HepG2 (cell line): ENCODE measurements around the gene SLC11A1. TPM values are rescaled to one million over a fixed set of nuclear protein-coding genes. Genes with fewer than 3 reads are reported as not detected.

ENCODE experiments used
- MAF1 ChIP-seq: sonication (generic); formaldehyde crosslinking; IDR thresholded peaks from 2 replicates; pipeline ENCODE4 v1.5.0; 2020; ENCODE audit warnings: missing genetic modification reagents, borderline replicate concordance
- MYC ChIP-seq: sonication (generic); formaldehyde crosslinking; IDR thresholded peaks from 2 replicates; pipeline ENCODE4 v1.9.0; 2021; ENCODE audit warnings: missing genetic modification reagents, borderline replicate concordance
- ZBTB3 ChIP-seq: sonication (generic); formaldehyde crosslinking; IDR thresholded peaks from 2 replicates; pipeline ENCODE4 v1.4.0; 2020; ENCODE audit warnings: low read depth, mild to moderate bottlenecking, moderate library complexity, missing genetic modification reagents, borderline replicate concordance
- ZC3H4 ChIP-seq: sonication (generic); formaldehyde crosslinking; IDR thresholded peaks from 2 replicates; pipeline ENCODE4 v1.4.0; 2020; ENCODE audit warnings: missing genetic modification reagents, borderline replicate concordance
- ZFYVE20 ChIP-seq: sonication (generic); formaldehyde crosslinking; IDR thresholded peaks from 2 replicates; pipeline ENCODE4 v1.8.0; 2023; ENCODE audit warnings: low read depth, mild to moderate bottlenecking, moderate library complexity, missing genetic modification reagents, borderline replicate concordance
- ZKSCAN5 ChIP-seq: sonication (generic); formaldehyde crosslinking; IDR thresholded peaks from 2 replicates; pipeline ENCODE4 v1.5.1; 2020; ENCODE audit warnings: mild to moderate bottlenecking, missing genetic modification reagents
- ZNF556 ChIP-seq: sonication (generic); formaldehyde crosslinking; IDR thresholded peaks from 2 replicates; pipeline ENCODE4 v1.4.0; 2020; ENCODE audit warnings: mild to moderate bottlenecking, missing genetic modification reagents, borderline replicate concordance
- ZNF775 ChIP-seq: sonication (generic); formaldehyde crosslinking; IDR thresholded peaks from 2 replicates; pipeline ENCODE4 v1.4.0; 2020; ENCODE audit warnings: missing genetic modification reagents, mild to moderate bottlenecking, moderate library complexity, borderline replicate concordance
- ZNF816 ChIP-seq: sonication (generic); formaldehyde crosslinking; IDR thresholded peaks from 2 replicates; pipeline ENCODE4 v1.8.0; 2022; ENCODE audit warnings: missing genetic modification reagents, mild to moderate bottlenecking, borderline replicate concordance
- polyA plus RNA-seq, 8 experiments: library from polyadenylated mRNA; depleted of rRNA in 3 of 8; stranded (reverse) in 7 of 8; unstranded in 1 of 8; fragments of >200 nt; fragmentation: Illumina TruSeq in 4 of 8; extraction: Trizol in 4 of 8; gene quantifications; 2 replicates each; pipeline versions ENCODE4 v1.2.1 to v1.2.3, GENCODE V29; 2011 to 2016; ENCODE audit warnings: low read depth in 4 of 8, missing spikeins in 1 of 8, mixed read lengths in 1 of 8; ENCODE audit not compliant: insufficient read depth in 1 of 8
- total RNA-seq, 5 experiments: library from RNA; depleted of rRNA; stranded (reverse); fragments of >200 nt; fragmentation: Illumina TruSeq; extraction: Trizol; gene quantifications; 2 replicates each; pipeline ENCODE4 v1.2.3, GENCODE V29; 2016; ENCODE audit warnings: low read depth in 1 of 5
- TF ChIP-seq, protein P1 (sequence below): sonication (generic); formaldehyde crosslinking; IDR thresholded peaks from 2 replicates; pipeline ENCODE4 v1.9.0; 2021; ENCODE audit warnings: missing genetic modification reagents, mild to moderate bottlenecking, borderline replicate concordance
- TF ChIP-seq, protein P2 (sequence below): sonication (generic); formaldehyde crosslinking; IDR thresholded peaks from 2 replicates; pipeline ENCODE4 v1.4.0; 2020; ENCODE audit warnings: mild to moderate bottlenecking, missing genetic modification reagents
- TF ChIP-seq, protein P3 (sequence below): sonication (generic); formaldehyde crosslinking; IDR thresholded peaks from 2 replicates; pipeline ENCODE4 v1.4.0; 2020; ENCODE audit warnings: low read depth, missing genetic modification reagents
- TF ChIP-seq, protein P4 (sequence below): sonication (generic); formaldehyde crosslinking; conservative IDR thresholded peaks from 2 replicates; pipeline ENCODE4 v1.4.0; 2020; ENCODE audit warnings: missing genetic modification reagents
- TF ChIP-seq, protein P5 (sequence below): sonication (generic); formaldehyde crosslinking; IDR thresholded peaks from 2 replicates; pipeline ENCODE4 v1.4.0; 2020; ENCODE audit warnings: mild to moderate bottlenecking, missing genetic modification reagents

The SLC11A1 gene
- total and polyA plus RNA-seq, 2 of the 13 experiments (the other 11 are each of a cell fraction or from before 2014, with no cell fraction given): 0.33 to 2.3 TPM

DNA sequence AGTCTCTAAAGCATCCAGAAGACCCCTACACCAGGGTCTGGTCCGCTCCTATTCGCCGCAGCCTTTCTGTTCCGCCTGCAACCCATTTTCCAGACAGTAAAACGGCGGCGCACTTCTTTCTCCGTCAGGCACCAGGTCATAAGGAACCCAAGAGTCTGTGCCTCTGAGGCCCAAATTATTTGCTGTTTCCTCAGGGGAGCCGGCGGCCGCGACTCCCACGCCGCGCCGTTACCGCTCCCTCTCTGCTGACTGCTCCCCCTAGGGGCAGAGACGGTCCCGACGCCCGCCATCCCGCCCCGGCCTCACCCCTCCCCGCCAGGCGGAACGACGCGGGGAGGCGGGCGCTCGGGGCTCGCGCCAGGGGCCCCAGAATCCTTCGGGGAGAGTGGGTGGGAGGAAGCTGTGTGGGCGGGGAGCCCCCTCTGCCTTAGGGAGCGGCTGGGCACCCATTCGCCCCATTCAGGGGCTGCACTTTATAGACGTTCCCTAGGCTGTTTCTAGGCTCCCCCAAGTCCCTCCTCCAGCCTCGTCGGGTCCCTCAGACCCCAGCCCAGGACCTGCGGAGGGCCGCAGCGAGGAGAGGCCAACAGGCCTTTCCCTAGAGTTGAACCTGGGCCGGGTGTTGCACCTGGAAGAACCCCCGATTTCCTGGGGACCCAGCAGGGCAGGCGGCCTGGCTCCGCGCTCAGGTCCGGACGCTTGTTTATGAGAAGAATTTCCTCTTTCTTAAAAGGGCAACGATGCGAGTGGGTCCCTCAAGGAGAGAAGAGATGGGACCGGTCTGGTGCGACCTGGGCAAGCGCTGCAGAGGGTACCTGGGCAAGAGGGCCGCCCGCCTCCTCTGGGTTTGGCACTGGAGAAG is 14.0 kb downstream of the SLC11A1 start (continued):
- TF ChIP-seq, protein P1, sequence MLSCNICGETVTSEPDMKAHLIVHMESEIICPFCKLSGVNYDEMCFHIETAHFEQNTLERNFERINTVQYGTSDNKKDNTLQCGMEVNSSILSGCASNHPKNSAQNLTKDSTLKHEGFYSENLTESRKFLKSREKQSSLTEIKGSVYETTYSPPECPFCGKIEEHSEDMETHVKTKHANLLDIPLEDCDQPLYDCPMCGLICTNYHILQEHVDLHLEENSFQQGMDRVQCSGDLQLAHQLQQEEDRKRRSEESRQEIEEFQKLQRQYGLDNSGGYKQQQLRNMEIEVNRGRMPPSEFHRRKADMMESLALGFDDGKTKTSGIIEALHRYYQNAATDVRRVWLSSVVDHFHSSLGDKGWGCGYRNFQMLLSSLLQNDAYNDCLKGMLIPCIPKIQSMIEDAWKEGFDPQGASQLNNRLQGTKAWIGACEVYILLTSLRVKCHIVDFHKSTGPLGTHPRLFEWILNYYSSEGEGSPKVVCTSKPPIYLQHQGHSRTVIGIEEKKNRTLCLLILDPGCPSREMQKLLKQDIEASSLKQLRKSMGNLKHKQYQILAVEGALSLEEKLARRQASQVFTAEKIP (CRISPR knock-in tag): no peak
- TF ChIP-seq MAF1 (CRISPR knock-in tag) (no peak; the same call in 1 of the 2 replicates), ZNF556 (CRISPR knock-in tag) (peak; percentile 91), ZC3H4 (CRISPR knock-in tag) (no peak), ZKSCAN5 (CRISPR knock-in tag) (no peak; the same call in 1 of the 2 replicates), MYC (CRISPR knock-in tag) (peak; percentile 91), ZFYVE20 (CRISPR knock-in tag) (no peak), ZBTB3 (CRISPR knock-in tag) (peak; percentile 90; the same call in 1 of the 2 replicates), ZNF816 (CRISPR knock-in tag) (no peak; the same call in 1 of the 2 replicates), ZNF775 (peak; percentile 83; the same call in 1 of the 2 replicates)
- TF ChIP-seq, protein P2, sequence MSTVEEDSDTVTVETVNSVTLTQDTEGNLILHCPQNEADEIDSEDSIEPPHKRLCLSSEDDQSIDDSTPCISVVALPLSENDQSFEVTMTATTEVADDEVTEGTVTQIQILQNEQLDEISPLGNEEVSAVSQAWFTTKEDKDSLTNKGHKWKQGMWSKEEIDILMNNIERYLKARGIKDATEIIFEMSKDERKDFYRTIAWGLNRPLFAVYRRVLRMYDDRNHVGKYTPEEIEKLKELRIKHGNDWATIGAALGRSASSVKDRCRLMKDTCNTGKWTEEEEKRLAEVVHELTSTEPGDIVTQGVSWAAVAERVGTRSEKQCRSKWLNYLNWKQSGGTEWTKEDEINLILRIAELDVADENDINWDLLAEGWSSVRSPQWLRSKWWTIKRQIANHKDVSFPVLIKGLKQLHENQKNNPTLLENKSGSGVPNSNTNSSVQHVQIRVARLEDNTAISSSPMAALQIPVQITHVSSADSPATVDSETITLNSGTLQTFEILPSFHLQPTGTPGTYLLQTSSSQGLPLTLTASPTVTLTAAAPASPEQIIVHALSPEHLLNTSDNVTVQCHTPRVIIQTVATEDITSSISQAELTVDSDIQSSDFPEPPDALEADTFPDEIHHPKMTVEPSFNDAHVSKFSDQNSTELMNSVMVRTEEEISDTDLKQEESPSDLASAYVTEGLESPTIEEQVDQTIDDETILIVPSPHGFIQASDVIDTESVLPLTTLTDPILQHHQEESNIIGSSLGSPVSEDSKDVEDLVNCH (CRISPR knock-in tag): 0 out of 2 replicates have a peak, but pooled peaks have one; percentile 80
- TF ChIP-seq, protein P3, sequence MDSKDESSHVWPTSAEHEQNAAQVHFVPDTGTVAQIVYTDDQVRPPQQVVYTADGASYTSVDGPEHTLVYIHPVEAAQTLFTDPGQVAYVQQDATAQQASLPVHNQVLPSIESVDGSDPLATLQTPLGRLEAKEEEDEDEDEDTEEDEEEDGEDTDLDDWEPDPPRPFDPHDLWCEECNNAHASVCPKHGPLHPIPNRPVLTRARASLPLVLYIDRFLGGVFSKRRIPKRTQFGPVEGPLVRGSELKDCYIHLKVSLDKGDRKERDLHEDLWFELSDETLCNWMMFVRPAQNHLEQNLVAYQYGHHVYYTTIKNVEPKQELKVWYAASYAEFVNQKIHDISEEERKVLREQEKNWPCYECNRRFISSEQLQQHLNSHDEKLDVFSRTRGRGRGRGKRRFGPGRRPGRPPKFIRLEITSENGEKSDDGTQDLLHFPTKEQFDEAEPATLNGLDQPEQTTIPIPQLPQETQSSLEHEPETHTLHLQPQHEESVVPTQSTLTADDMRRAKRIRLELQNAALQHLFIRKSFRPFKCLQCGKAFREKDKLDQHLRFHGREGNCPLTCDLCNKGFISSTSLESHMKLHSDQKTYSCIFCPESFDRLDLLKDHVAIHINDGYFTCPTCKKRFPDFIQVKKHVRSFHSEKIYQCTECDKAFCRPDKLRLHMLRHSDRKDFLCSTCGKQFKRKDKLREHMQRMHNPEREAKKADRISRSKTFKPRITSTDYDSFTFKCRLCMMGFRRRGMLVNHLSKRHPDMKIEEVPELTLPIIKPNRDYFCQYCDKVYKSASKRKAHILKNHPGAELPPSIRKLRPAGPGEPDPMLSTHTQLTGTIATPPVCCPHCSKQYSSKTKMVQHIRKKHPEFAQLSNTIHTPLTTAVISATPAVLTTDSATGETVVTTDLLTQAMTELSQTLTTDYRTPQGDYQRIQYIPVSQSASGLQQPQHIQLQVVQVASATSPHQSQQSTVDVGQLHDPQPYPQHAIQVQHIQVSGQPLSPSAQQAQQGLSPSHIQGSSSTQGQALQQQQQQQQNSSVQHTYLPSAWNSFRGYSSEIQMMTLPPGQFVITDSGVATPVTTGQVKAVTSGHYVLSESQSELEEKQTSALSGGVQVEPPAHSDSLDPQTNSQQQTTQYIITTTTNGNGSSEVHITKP (CRISPR knock-in tag): peak; percentile 70; the same call in 1 of the 2 replicates
- TF ChIP-seq, protein P4, sequence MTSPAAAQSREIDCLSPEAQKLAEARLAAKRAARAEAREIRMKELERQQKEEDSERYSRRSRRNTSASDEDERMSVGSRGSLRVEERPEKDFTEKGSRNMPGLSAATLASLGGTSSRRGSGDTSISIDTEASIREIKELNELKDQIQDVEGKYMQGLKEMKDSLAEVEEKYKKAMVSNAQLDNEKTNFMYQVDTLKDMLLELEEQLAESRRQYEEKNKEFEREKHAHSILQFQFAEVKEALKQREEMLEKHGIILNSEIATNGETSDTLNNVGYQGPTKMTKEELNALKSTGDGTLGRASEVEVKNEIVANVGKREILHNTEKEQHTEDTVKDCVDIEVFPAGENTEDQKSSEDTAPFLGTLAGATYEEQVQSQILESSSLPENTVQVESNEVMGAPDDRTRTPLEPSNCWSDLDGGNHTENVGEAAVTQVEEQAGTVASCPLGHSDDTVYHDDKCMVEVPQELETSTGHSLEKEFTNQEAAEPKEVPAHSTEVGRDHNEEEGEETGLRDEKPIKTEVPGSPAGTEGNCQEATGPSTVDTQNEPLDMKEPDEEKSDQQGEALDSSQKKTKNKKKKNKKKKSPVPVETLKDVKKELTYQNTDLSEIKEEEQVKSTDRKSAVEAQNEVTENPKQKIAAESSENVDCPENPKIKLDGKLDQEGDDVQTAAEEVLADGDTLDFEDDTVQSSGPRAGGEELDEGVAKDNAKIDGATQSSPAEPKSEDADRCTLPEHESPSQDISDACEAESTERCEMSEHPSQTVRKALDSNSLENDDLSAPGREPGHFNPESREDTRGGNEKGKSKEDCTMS (CRISPR knock-in tag): no peak
- TF ChIP-seq, protein P5, sequence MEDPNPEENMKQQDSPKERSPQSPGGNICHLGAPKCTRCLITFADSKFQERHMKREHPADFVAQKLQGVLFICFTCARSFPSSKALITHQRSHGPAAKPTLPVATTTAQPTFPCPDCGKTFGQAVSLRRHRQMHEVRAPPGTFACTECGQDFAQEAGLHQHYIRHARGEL (CRISPR knock-in tag): no peak
